Hematopoietic multipotent progenitor cell treated with erythropoietin and hydrocortisone succinate and interleukin-3 and kit ligand, for 17 days (in vitro differentiated cells): Measurements from ENCODE around the gene TPRG1L.
"Not testable (repeated sequence)": the region's sequence is repeated elsewhere in the genome, so short reads cannot be mapped to it uniquely, and the experiment has no call there.

Source experiments
- DNase-seq: peaks from one replicate; pipeline ENCODE4 v3.0.0-alpha.2; 2015; ENCODE audit warnings: low spot score

TPRG1L gene

GRCh38 chr1:3624200-3625136, at the start of gene TPRG1L:
TPRG1L (plus strand) TSS chr1:3625015; CDS start chr1:3625073, 58 bp downstream.
- DNase-seq = peak; percentile 99

- not testable (repeated sequence) for DNase-seq
These were observed 49.3 kb upstream of the TPRG1L start for GRCh38 chr1:3575515-3575914.

- DNase-seq = no peak
These were observed 48.8 kb upstream of the TPRG1L start for GRCh38 chr1:3575993-3576392.

GRCh38 chr1:3577300-3577699, 47.5 kb upstream of the TPRG1L start:
- no peak for DNase-seq

GRCh38 chr1:3577711-3578432, 46.9 kb upstream of the TPRG1L start:
- DNase-seq = no peak

GRCh38 chr1:3578433-3578805, 46.4 kb upstream of the TPRG1L start:
- DNase-seq = no peak

GRCh38 chr1:3578906-3579305, 45.9 kb upstream of the TPRG1L start:
- DNase-seq = no peak

- no peak for DNase-seq
These were observed 45.2 kb upstream of the TPRG1L start for GRCh38 chr1:3579626-3580025.

GRCh38 chr1:3580231-3580630, 44.6 kb upstream of the TPRG1L start:
- no peak for DNase-seq

- no peak for DNase-seq
These were observed 43.3 kb upstream of the TPRG1L start for GRCh38 chr1:3581296-3582036.

GRCh38 chr1:3583751-3584150, 41.1 kb upstream of the TPRG1L start:
- not testable (repeated sequence) for DNase-seq

GRCh38 chr1:3584915-3585314, 39.9 kb upstream of the TPRG1L start:
- DNase-seq = no peak

GRCh38 chr1:3585353-3585868, 39.4 kb upstream of the TPRG1L start:
- DNase-seq = not testable (repeated sequence)

GRCh38 chr1:3585940-3586568, 38.8 kb upstream of the TPRG1L start:
- DNase-seq = no peak

GRCh38 chr1:3586986-3587759, 37.6 kb upstream of the TPRG1L start:
- no peak for DNase-seq

GRCh38 chr1:3588395-3588794, 36.4 kb upstream of the TPRG1L start:
- DNase-seq = no peak

- no peak for DNase-seq
These were observed 34.6 kb upstream of the TPRG1L start for GRCh38 chr1:3590139-3590763.

GRCh38 chr1:3590951-3591865, 33.6 kb upstream of the TPRG1L start:
- DNase-seq = no peak

GRCh38 chr1:3593334-3593733, 31.5 kb upstream of the TPRG1L start:
- DNase-seq = no peak
